Stimulated activated CD8-positive, alpha-beta memory T cell treated with anti-CD3 and anti-CD28 coated beads, Interleukin-7, amount 100 ng/mL, for 1 hour (primary cell): ENCODE results near the gene KCNE5.
"Not testable (repeated sequence)": the region's sequence is repeated elsewhere in the genome, so short reads cannot be mapped to it uniquely, and the experiment has no call there.

Source experiments
- DNase-seq, 2 donors: peaks; one replicate each; pipeline ENCODE4 v3.0.0-alpha.2; 2020; ENCODE audit warnings: low read depth in 2 of 2

KCNE5 gene

DNA sequence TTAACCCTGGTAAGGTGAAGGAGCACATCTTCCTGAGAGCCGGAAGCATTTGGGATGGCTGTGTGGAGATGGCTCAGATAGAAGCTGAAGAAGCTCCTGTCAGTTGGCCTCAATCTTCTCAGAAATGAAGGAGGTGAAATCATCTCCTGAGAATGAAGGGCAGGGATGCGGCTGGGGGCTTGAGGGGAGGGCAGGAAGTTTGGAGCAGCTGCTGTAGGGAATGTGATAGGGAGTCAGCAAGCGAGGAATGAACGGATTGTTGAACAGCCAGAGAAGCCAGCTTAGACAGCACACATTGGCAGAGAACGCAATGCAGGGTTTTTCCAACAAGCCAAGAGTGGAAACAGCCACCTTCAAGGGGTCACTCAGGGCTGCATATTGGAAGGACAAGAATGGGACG lies 10.0 kb downstream of the KCNE5 start:
- DNase-seq, result no peak

GRCh38 chrX:109601486-109601885 lies 23.5 kb downstream of the KCNE5 start:
- DNase-seq, result no peak

DNA sequence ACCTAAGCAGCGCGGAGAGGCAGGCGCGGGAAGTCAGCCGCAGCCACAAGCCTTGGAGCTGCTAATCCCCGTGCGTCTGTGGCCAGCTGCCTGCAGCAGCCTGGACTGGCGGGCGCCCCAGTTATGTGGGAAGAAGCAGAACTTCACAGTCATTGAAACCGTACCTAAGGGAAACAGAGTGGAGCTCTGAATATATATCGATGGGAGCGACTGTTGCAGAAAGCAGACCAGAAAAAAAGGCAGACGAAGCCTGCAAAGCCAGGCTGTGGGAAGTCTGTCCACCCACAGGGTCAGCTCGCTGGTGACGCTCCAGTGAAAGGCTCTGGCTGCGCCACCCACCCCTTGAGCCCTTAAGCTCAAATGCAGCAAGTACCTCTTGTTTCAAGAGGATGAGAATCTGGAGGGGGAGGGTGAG lies 24.7 kb downstream of the KCNE5 start:
- DNase-seq, result no peak

DNA sequence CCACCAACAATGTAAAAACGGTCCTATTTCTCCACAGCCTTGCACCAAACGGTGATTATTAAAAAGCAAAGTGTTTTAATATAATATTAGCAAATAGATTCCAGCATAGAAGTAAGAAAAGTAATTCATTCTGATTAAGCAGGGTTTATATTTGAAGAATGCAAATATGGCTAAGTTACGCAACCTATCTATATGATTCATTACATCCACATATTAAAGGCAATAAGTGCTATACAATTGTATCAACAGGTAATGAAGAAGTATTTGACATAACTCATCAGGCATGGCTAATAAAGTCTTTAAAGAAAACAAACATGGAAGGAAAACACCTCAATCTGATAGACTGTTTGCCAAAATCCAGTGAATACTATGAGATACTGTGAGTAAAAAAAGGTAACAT lies 29.0 kb downstream of the KCNE5 start:
- DNase-seq, result no peak

GRCh38 chrX:109590176-109590575 lies 34.8 kb downstream of the KCNE5 start:
- no peak for DNase-seq

GRCh38 chrX:109585488-109585887 lies 39.5 kb downstream of the KCNE5 start:
- DNase-seq, result no peak

DNA sequence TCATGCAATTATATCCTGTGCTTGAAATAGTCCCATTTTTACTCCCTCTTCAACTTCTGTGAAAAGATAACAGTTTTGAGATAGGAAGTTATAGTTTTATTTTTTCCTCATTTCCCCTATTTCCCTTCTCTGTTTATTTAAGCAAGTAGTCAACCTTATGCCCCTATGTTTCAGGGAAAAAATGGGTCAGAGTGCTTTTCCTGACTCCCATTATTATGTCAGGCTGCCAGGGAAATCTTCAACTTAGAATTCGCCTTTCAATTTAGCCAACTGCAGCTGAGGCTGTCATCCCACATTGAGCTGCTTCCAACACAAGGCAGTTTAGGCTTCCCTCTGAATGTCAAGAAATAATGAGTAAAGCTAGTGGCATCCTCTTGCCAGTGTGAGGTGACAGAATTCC lies 46.1 kb downstream of the KCNE5 start:
- DNase-seq, result no peak

DNA sequence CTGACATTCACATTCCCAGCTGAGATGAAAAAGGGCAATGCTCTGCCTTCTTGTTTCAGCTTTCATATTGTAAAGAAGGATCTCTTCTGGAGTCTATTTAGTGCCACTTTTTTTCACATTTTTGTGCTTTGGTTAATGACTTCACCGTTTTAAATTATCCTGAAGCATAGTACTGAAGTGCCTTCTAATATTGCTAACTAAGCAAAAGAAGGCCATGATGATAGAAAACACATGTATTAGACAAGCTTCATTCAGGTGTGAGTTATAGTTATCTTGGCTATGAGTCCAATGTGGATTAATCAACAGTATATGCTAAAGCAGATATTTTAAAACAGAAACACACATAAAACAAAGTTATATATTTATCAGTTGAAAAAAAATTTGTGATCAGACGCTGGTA lies 47.9 kb downstream of the KCNE5 start:
- no peak for DNase-seq

DNA sequence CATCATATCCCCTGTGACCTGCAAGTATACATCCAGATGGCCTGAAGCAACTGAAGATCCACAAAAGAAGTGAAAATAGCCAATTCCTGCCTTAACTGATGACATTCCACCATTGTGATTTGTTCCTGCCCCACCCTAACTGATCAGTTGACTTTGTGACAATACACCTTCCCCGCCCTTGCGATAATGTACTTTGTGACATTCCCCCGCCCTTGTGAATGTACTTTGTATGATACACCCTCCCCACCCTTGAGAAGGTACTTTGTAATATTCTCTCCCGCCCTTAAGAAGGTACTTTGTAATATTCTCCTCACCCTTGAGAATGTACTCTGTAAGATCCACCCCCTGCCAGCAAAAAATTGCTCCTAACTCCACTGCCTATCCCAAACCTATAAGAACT lies 48.9 kb downstream of the KCNE5 start:
- not testable (repeated sequence) for DNase-seq
